H1 (cell line): ENCODE measurements around the gene CDC42EP3. TPM values are rescaled to one million over a fixed set of nuclear protein-coding genes. Genes with fewer than 3 reads are reported as not detected.

ENCODE experiments used
- CTCF ChIA-PET: fragments of 300-600 bp; sonication (Branson Sonifier 250); formaldehyde crosslinking; loops from one replicate; lab custom pipeline; 2021; ENCODE audit not compliant: partially characterized antibody; lab: Charles Lee
- POLR2A ChIA-PET: fragments of 300-600 bp; sonication (Branson Sonifier 250); formaldehyde crosslinking; loops from one replicate; lab custom pipeline; 2021; ENCODE audit warnings: inconsistent platforms; ENCODE audit not compliant: partially characterized antibody; lab: Charles Lee
- DNase-seq, 2 experiments: peaks; one replicate each; pipeline versions ENCODE4 v3.0.0 to v3.0.0-alpha.2; 2010 to 2022; ENCODE audit warnings: low spot score in 2 of 2, low read depth in 1 of 2, mixed read lengths in 1 of 2
- FAIRE-seq: peaks from 2 replicates; lab custom pipeline; 2011; peaks lifted over from hg19 to GRCh38; lab: Jason Lieb, UNC
- H2AFZ ChIP-seq: 2 replicates; pipeline ENCODE4 v1.8.1; 2012; ENCODE audit warnings: low read length, inconsistent platforms
- H2AK5ac ChIP-seq: 2 replicates; pipeline ENCODE4 v1.6.1; 2013; ENCODE audit warnings: low read depth, low read length
- H2BK120ac ChIP-seq: replicated peaks from 2 replicates; pipeline ENCODE3; 2013; ENCODE audit warnings: low read depth, low read length, inconsistent platforms
- H2BK12ac ChIP-seq: 2 replicates; pipeline ENCODE4 v1.6.1; 2013; ENCODE audit warnings: low read depth, low read length
- H2BK15ac ChIP-seq: 2 replicates; pipeline ENCODE4 v1.6.1; 2013; ENCODE audit warnings: low read length
- H2BK20ac ChIP-seq: 2 replicates; pipeline ENCODE4 v1.6.1; 2013; ENCODE audit warnings: low read length
- H2BK5ac ChIP-seq: 2 replicates; pipeline ENCODE4 v1.6.1; 2013; ENCODE audit warnings: low read depth, low read length
- H3K14ac ChIP-seq: 2 replicates; pipeline ENCODE4 v1.6.1; 2013; ENCODE audit warnings: inconsistent platforms; ENCODE audit not compliant: insufficient read length
- H3K18ac ChIP-seq: 2 replicates; pipeline ENCODE4 v1.6.1; 2013; ENCODE audit warnings: low read length; ENCODE audit errors: extremely low read depth
- H3K23ac ChIP-seq: 2 replicates; pipeline ENCODE4 v1.6.1; 2013; ENCODE audit warnings: inconsistent platforms; ENCODE audit not compliant: insufficient read length
- H3K23me2 ChIP-seq: 2 replicates; pipeline ENCODE4 v1.6.1; 2013; ENCODE audit warnings: low read depth, low read length
- H3K27ac ChIP-seq: 2 replicates; pipeline ENCODE4 v1.6.1; 2011; ENCODE audit warnings: low read depth, low read length, inconsistent platforms
- H3K27me3 ChIP-seq, 4 experiments: replicated peaks in 1 of 4; 1 replicate in 1 of 4; 2 replicates in 3 of 4; pipeline versions ENCODE4 v1.6.1 to v1.8.1; 2011 to 2013; ENCODE audit warnings: low read length in 3 of 4, mild to moderate bottlenecking in 3 of 4, inconsistent platforms in 2 of 4, mixed read lengths in 2 of 4, moderate library complexity in 1 of 4; ENCODE audit not compliant: control insufficient read depth in 3 of 4, insufficient read depth in 3 of 4; ENCODE audit errors: extremely low read depth in 1 of 4
- H3K36me3 ChIP-seq, 4 experiments: 2 replicates each; pipeline versions ENCODE4 v1.6.1 to v1.8.1; 2011 to 2013; ENCODE audit warnings: mild to moderate bottlenecking in 4 of 4, low read length in 3 of 4, moderate library complexity in 2 of 4, control low read depth in 1 of 4, inconsistent platforms in 1 of 4; ENCODE audit not compliant: insufficient read depth in 4 of 4, control insufficient read depth in 2 of 4
- H3K4ac ChIP-seq: replicated peaks from 2 replicates; pipeline ENCODE3; 2013; ENCODE audit warnings: low read length, low read depth, mixed read lengths, inconsistent platforms; ENCODE audit not compliant: insufficient read length
- H3K4me1 ChIP-seq, 4 experiments: replicated peaks in 1 of 4; 1 replicate in 1 of 4; 2 replicates in 3 of 4; pipeline versions ENCODE4 v1.6.1 to v1.8.1; 2011 to 2013; ENCODE audit warnings: low read length in 3 of 4, inconsistent platforms in 2 of 4, mixed read lengths in 1 of 4; ENCODE audit not compliant: insufficient read depth in 4 of 4, control insufficient read depth in 3 of 4
- H3K4me2 ChIP-seq, 2 experiments: 2 replicates each; pipeline versions ENCODE4 v1.6.1 to v1.8.1; 2011 to 2013; ENCODE audit warnings: low read depth in 2 of 2, low read length in 2 of 2, control low read depth in 1 of 2, inconsistent platforms in 1 of 2, mild to moderate bottlenecking in 1 of 2; ENCODE audit not compliant: insufficient read depth in 1 of 2
- H3K4me3 ChIP-seq, 4 experiments: fragments of 200-600, 300-600 bp in 1 of 4; sonication (generic), shearing (Covaris generic), sonication (Bioruptor Twin) in 1 of 4; 2 replicates each; pipeline versions ENCODE4 v1.5.1 to v1.8.1; 2011 to 2016; ENCODE audit warnings: low read length in 4 of 4, low read depth in 3 of 4, control low read depth in 2 of 4, inconsistent platforms in 2 of 4, mild to moderate bottlenecking in 2 of 4, mixed read lengths in 1 of 4, moderate library complexity in 1 of 4; ENCODE audit not compliant: insufficient read depth in 2 of 4; ENCODE audit errors: extremely low read depth in 1 of 4
- H3K56ac ChIP-seq: replicated peaks from 2 replicates; pipeline ENCODE3; 2013; ENCODE audit warnings: low read depth, mild to moderate bottlenecking, mixed read lengths, low read length, inconsistent platforms; ENCODE audit not compliant: insufficient read length
- H3K79me1 ChIP-seq: 2 replicates; pipeline ENCODE4 v1.6.1; 2013; ENCODE audit warnings: low read depth, low read length, control low read depth
- H3K79me2 ChIP-seq, 2 experiments: 2 replicates each; pipeline versions ENCODE4 v1.6.1 to v1.8.1; 2012 to 2013; ENCODE audit warnings: low read length in 2 of 2, mild to moderate bottlenecking in 2 of 2, inconsistent platforms in 1 of 2; ENCODE audit not compliant: insufficient read depth in 2 of 2, control insufficient read depth in 1 of 2
- H3K9ac ChIP-seq, 4 experiments: replicated peaks in 1 of 4; 1 replicate in 1 of 4; 2 replicates in 3 of 4; pipeline versions ENCODE4 v1.6.1 to v1.8.1; 2011 to 2013; ENCODE audit warnings: low read depth in 3 of 4, low read length in 3 of 4, control low read depth in 2 of 4, mild to moderate bottlenecking in 2 of 4, moderate library complexity in 2 of 4, inconsistent platforms in 1 of 4; ENCODE audit errors: extremely low read depth in 1 of 4
- H3K9me3 ChIP-seq, 2 experiments: 2 replicates each; pipeline versions ENCODE4 v1.6.1 to v1.8.1; 2012 to 2013; ENCODE audit warnings: mild to moderate bottlenecking in 2 of 2, moderate library complexity in 2 of 2, control low read depth in 1 of 2, inconsistent platforms in 1 of 2, low read depth in 1 of 2, low read length in 1 of 2, mixed read lengths in 1 of 2; ENCODE audit not compliant: insufficient read depth in 2 of 2
- H4K20me1 ChIP-seq, 2 experiments: replicated peaks in 1 of 2; 2 replicates each; pipeline versions ENCODE3 to v1.8.1; 2011 to 2013; ENCODE audit warnings: inconsistent platforms in 2 of 2, low read length in 2 of 2, mild to moderate bottlenecking in 1 of 2; ENCODE audit not compliant: insufficient read depth in 2 of 2, control insufficient read depth in 1 of 2
- H4K5ac ChIP-seq: 2 replicates; pipeline ENCODE4 v1.6.1; 2013; ENCODE audit warnings: low read length, low read depth, mixed read lengths, inconsistent platforms; ENCODE audit not compliant: insufficient read length
- H4K8ac ChIP-seq: 2 replicates; pipeline ENCODE4 v1.8.0; 2013; ENCODE audit warnings: mild to moderate bottlenecking, moderate library complexity, low read length, inconsistent platforms; ENCODE audit not compliant: insufficient read depth; ENCODE audit errors: extremely low read depth
- H4K91ac ChIP-seq: replicated peaks from 2 replicates; pipeline ENCODE3; 2013; ENCODE audit warnings: low read length, mixed read lengths, inconsistent platforms; ENCODE audit not compliant: insufficient read length
- CHD2 ChIP-seq: IDR thresholded peaks from 2 replicates; pipeline ENCODE4 v1.6.1; 2012; ENCODE audit warnings: low read length, improper control_type of control experiment
- E2F6 ChIP-seq: IDR thresholded peaks from 2 replicates; pipeline ENCODE4 v1.6.1; 2012; ENCODE audit warnings: inconsistent platforms
- JUND ChIP-seq: IDR thresholded peaks from 2 replicates; pipeline ENCODE4 v1.6.1; 2011; ENCODE audit warnings: mild to moderate bottlenecking, improper control_type of control experiment, low read length
- NRF1 ChIP-seq: IDR thresholded peaks from 2 replicates; pipeline ENCODE4 v1.6.1; 2011; ENCODE audit warnings: mild to moderate bottlenecking, low read depth, low read length, improper control_type of control experiment
- PHF8 ChIP-seq: fragments of 200-600 bp; sonication (generic); conservative IDR thresholded peaks from 2 replicates; pipeline ENCODE4 v1.7.1; 2012; ENCODE audit warnings: low read depth, mild to moderate bottlenecking, inconsistent platforms, low read length, moderate library complexity
- RXRA ChIP-seq: IDR thresholded peaks from 2 replicates; pipeline ENCODE4 v1.6.1; 2011; ENCODE audit warnings: low read depth, mild to moderate bottlenecking, low read length, moderate library complexity; ENCODE audit not compliant: insufficient read depth
- SAP30 ChIP-seq: fragments of 300-600 bp; sonication (generic); IDR thresholded peaks from 2 replicates; pipeline ENCODE4 v1.7.1; 2012; ENCODE audit warnings: low read length, moderate library complexity, mild to moderate bottlenecking, inconsistent platforms; ENCODE audit not compliant: insufficient read depth, insufficient replicate concordance
- SP2 ChIP-seq: IDR thresholded peaks from 2 replicates; pipeline ENCODE4 v1.6.1; 2012; ENCODE audit warnings: mild to moderate bottlenecking, low read length, inconsistent platforms
- TAF7 ChIP-seq: optimal IDR thresholded peaks from 2 replicates; pipeline ENCODE3; 2011; ENCODE audit warnings: low read depth, mild to moderate bottlenecking, inconsistent platforms, low read length, moderate library complexity, borderline replicate concordance
- TEAD4 ChIP-seq: IDR thresholded peaks from 2 replicates; pipeline ENCODE4 v1.6.1; 2012; ENCODE audit warnings: low read depth, low read length, inconsistent platforms, mixed read lengths
- WGBS, 2 experiments: shearing (Covaris generic) in 1 of 2; methylation state at CpG; one replicate each; pipeline versions ENCODE4 v1.1.6 to v1.1.7; 2013 to 2015; ENCODE audit warnings: low lambda C conversion rate in 2 of 2, mixed read lengths in 2 of 2, inconsistent platforms in 1 of 2, low coverage in 1 of 2, missing lambda C conversion rate in 1 of 2; ENCODE audit not compliant: insufficient replicate concordance in 2 of 2, insufficient coverage in 1 of 2, insufficient read length in 1 of 2; ENCODE audit errors: extremely low coverage in 1 of 2, missing lambda C conversion rate in 1 of 2; 5-methylcytosine and 5-hydroxymethylcytosine counted together
- polyA plus RNA-seq, 7 experiments: library from polyadenylated mRNA; depleted of rRNA in 3 of 7; stranded (reverse) in 5 of 7; unstranded in 2 of 7; fragments of >200 nt in 5 of 7; fragments of 200-250 nt in 2 of 7; gene quantifications; 1 replicate in 5 of 7; 2 replicates in 1 of 7; 4 replicates in 1 of 7; pipeline versions ENCODE4 v1.2.1 to v1.2.3, GENCODE V29; 2011 to 2013; ENCODE audit warnings: missing spikeins in 2 of 7, mixed read lengths in 2 of 7
- total RNA-seq: library from RNA; stranded (reverse); fragmentation: NEBNext Ultra II Directional; extraction: Animal tissue kit (Norgen Biotek cat#: 25700); gene quantifications from 2 replicates; pipeline ENCODE4 v1.2.1, GENCODE V29; 2021

Gene CDC42EP3
- total and polyA plus RNA-seq, 2 of the 8 experiments (the other 6 are each of a cell fraction or from before 2014, with no cell fraction given), result 18.4 to 24.7 TPM

GRCh38 chr2:37672104-37672869, 845 bp upstream of the CDC42EP3 start:
- peak overlapping the region; percentile 65 for H3K27ac ChIP-seq
- peak overlapping the region in 3 of 4 experiments; percentile 56 to 72 (median 67); a peak in 5 of 7 replicates for H3K9ac ChIP-seq
- H3K56ac ChIP-seq, result peak overlapping the region; percentile 55
- H3K4me2 ChIP-seq, result peak overlapping the region; percentile 68 to 84
- 3% methylated on average over 45 of the region's 69 CpGs; no CpG with 5 or more reads in 1 of the 2 experiments for whole genome bisulfite sequencing, 2 experiments
- DNase-seq, result peak; percentile 91 to 94
- H4K8ac ChIP-seq, result peak overlapping the region; percentile 90
- H3K18ac ChIP-seq, result peak overlapping the region; percentile 40; the same call in 1 of the 2 replicates
- peak overlapping the region; percentile 38; the same call in 1 of the 2 replicates for H2BK5ac ChIP-seq
- H4K91ac ChIP-seq, result peak overlapping the region; percentile 81
- H3K4me3 ChIP-seq, result peak overlapping the region; percentile 77 to 98 (median 82)
- peak overlapping the region; percentile 80; the same call in 1 of the 2 replicates for H2AFZ ChIP-seq
- no peak overlapping the region for H2BK15ac ChIP-seq
- H3K23me2 ChIP-seq, result peaks cover 10% of the 10 kb centered on the region
- H3K9me3 ChIP-seq, result no peaks in the 10 kb centered on the region
- H3K14ac ChIP-seq, result no peak overlapping the region
- H2BK20ac ChIP-seq, result no peak overlapping the region
- peak overlapping the region; percentile 67 for H4K5ac ChIP-seq
- H4K20me1 ChIP-seq, result peaks cover 2 to 13% of the 10 kb centered on the region in 2 experiments
- peaks cover 2 to 17% (median 11%) of the 10 kb centered on the region in 4 experiments; a peak in 6 of 7 replicates for H3K4me1 ChIP-seq
- no peak overlapping the region for H2BK120ac ChIP-seq
- H3K4ac ChIP-seq, result peak overlapping the region; percentile 7
- ChIA-PET POLR2A (interaction anchor here (0.7 to 2.8 kb wide), 8 partner anchors 9 to 416 kb away, joined by 3 to 16 read pairs (median 4); partner anchors contain the start of gene RMDN2), CTCF (interaction anchor here (0.7 to 1.4 kb wide), 4 partner anchors 15 to 205 kb away, joined by 3 to 4 read pairs (median 3); no protein-coding TSS in a partner anchor)
- no peak overlapping the region for H2AK5ac ChIP-seq
- H2BK12ac ChIP-seq, result peak overlapping the region; percentile 46; the same call in 1 of the 2 replicates
- no peaks in the 10 kb centered on the region for H3K27me3 ChIP-seq
- H3K36me3 ChIP-seq, result no peaks in the 10 kb centered on the region
- FAIRE-seq, result peak; percentile 72
- H3K79me2 ChIP-seq, result peaks cover 4 to 39% of the 10 kb centered on the region in 2 experiments; a peak in 3 of 4 replicates
- no peaks in the 10 kb centered on the region; the same call in 1 of the 2 replicates for H3K79me1 ChIP-seq
- H3K23ac ChIP-seq, result no peak overlapping the region
- no peak for TF ChIP-seq SAP30
- TF ChIP-seq TAF7, result no peak
- TF ChIP-seq CHD2, result no peak
- TF ChIP-seq E2F6, result 0 out of 2 replicates have a peak, but pooled peaks have one; percentile 28
- TF ChIP-seq JUND, result no peak
- no peak; the same call in 1 of the 2 replicates for TF ChIP-seq PHF8
- no peak for TF ChIP-seq TEAD4
- no peak for TF ChIP-seq SP2
- no peak for TF ChIP-seq NRF1
- 0 out of 2 replicates have a peak, but pooled peaks have one; percentile 36 for TF ChIP-seq RXRA
